Stimulated activated CD8-positive, alpha-beta memory T cell treated with anti-CD3 and anti-CD28 coated beads, Interleukin-15, amount 100 ng/mL, for 24 hours (primary cell): Measurements from ENCODE around the gene PIGT.

Experiments used
- DNase-seq: peaks from one replicate; pipeline ENCODE4 v3.0.0-alpha.2; 2020; ENCODE audit warnings: low read depth

The PIGT gene

DNA sequence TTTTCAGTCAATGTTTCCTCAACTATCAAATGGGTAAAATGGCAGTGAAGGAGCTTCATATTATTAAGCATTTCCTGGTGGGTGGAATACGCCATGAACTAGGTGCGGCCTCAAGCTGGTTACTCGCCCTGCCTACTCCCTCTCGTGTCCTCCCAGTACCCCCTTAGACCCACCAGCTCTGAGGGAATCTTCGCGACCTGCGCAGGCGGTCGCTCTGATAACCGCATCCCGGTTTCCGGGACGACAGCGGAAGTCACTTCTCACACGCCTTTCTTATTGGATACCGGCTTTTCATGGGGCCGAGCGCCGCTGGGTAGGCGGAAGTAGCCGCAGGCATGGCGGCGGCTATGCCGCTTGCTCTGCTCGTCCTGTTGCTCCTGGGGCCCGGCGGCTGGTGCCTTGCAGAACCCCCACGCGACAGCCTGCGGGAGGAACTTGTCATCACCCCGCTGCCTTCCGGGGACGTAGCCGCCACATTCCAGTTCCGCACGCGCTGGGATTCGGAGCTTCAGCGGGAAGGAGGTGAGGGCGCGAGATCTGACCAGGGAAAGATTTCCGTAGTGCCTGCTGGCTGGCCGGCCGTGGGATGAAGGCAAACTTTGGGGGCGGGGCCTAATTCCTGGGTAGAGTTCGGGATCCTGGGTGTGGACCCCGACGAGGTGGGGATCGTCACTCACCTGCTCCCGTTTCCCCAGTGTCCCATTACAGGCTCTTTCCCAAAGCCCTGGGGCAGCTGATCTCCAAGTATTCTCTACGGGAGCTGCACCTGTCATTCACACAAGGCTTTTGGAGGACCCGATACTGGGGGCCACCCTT lies at the start of gene PIGT:
Gene PIGT (plus strand): TSS at position 320 of the 816 bp plus-strand sequence. CDS start 16 bp downstream, at position 336.
- peak; percentile 67 for DNase-seq

DNA sequence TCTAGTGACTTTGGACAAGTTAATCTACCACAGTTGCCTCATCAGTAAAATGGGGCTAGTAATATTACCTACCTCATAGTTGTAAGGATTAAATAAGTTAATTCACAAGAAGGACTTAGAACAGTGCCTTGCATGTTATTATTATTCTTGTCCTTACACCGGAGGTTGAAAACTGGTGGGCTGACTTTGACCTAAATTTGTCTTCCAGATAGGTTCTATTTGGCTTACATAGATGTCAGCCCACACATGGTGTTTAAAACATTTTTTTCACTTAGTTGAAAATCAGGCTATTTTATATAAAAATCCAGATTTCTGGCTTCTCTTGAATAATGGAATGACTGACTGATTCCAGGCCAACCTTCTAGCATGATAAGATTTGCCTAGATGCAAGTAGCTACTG lies 49.7 kb upstream of the PIGT start:
- DNase-seq, result no peak

DNA sequence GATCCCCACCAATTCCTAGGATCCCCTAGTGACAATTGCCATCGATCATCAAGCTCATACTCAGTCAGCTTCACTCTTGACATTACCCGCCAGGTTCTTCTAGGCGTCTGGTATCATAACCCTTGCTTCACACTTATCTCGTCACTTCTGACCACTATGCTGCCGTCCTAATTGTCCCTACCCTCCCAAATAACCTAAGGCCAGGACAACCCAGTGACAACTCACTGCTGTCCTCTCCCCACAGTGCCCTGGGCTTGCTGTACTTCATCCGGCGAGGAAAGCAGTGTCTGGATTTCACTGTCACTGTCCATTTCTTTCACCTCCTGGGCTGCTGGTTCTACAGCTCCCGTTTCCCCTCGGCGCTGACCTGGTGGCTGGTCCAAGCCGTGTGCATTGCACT lies 49.3 kb upstream of the PIGT start:
- DNase-seq, result no peak

DNA sequence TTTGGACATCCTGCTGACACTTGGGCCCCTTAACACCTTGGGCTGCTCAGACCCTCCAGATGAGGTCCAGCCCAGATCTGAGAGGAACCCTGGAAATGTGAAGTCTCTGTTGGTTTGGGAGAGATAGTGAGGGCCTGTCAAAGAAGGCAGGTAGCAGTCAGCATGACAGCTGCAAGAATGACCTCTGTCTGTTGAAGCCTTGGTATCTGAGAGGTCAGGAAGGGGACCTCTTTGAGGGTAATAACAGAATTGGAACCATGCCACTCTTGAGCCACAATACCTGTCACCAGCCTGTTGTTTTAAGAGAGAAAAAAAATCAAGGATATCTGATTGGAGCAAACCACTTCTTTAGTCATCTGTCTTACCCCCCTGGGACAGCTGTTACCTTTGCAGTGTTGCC lies 48.8 kb upstream of the PIGT start:
- DNase-seq, result no peak

DNA sequence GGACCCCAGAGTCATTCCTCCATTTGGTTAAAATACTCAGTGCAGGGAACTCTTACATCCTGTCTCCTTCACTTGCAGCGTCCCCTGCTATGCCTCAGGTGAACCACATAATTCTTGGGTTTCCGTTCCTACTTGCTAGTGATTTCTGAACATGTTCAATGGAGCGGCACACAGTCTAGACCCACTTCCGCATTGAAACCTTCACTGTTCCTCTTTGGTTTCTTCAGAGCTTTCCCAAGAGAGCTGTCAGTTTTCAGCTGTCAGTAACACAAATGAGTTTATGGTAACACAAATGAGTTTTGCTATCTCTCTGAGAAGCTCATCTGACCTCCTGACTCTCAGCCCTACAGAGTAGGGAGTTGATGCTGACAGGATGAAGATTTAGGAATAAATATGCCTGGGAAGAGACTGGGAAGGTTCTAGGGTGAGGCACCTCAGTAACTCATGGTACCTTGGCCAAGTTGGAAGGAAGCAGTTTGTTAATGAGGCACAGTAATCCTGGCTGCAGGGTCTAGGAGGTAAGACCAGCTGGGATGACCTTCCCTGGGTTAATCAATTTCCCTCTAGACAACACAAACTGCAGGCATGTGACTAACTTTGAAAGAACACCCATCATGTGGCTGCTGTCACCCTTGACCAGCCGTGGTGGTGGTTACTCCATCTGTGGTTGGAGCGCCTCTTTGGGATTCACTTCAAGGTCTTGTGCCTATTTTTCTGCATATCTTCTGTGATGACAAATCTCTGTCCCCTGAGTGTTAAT lies 47.5 kb upstream of the PIGT start:
- DNase-seq, result no peak

DNA sequence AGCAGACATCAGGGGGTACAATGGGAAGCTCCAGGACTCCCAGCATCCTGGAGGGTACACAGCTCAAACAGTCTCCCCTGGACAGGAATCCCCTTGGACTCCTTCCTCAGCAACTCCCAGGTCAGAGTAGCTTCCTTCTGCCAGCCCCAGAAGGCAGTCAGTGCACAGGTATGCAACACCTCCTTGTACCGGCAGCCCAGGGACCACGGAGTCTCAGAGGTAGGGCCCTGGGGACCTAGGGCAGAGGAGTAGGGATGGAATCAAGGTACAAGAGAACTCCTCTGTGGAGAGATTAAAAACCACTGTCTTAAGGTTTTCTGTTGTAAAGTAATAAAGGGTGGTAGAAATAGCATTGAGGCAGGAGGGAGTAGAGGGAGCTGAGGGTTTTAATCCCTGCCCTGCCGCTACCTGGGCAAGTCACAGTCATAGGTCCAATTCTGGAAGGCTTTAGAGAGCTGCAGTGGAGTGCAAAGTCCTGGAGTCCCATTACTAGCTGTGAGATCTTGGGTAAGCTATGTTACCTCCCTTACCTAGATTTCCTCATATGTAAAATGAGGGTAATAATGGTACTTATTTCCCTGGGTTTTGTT lies 45.3 kb upstream of the PIGT start:
- DNase-seq, result no peak

DNA sequence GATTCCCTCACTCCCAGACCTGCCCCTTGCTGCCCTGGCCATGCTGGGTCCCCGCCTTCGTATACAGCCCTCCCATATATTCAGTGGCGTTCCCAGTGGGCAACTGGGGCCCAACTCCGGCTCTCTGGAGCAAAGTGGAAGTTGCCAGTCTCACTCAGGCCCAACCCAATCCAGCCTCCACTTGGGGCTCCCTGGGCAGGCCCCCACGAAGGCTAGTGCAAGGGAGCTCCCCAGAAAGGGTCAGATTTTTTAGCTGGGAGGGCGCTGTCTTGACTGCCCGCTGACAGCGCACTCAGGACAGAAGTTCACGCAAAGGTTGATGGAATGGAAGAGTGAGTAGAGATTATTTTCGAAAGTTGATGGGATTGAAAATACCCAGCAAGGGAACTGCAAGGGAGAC lies 43.7 kb upstream of the PIGT start:
- DNase-seq, result no peak

DNA sequence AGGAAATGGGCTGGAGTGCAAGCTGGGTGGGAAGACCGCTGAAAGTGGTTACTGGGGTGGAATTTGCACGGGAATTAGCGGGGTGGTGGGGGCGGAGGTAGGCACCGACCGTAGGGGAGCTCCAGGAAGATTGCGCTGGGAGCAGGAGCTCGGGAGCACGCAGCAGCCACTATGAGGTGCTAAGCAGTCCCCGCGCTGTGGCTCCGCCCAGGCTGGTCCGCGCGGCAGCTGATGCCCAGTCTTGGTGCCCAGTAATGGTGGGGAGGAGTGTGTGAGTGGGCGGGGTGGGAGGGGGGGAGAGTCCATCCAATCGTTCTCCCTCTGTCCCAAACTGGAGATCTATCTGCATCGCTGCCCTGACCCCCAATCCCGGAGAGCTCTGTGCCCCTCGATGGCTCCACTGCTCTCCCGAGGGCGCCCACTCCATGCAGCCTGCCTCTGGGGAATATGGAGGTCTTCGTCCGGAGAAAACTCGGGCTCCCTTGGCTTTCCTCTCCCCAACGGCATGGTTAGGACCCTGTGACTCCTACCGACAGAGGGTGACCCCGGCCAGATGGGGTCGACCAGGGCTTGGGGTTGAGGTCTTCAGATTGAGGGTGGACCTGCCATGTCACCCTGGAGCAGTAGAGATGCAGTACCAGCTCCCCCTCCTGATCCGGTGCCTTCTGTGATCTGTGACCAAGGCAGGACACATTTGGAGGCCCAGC lies 43.1 kb upstream of the PIGT start:
- DNase-seq, result no peak

DNA sequence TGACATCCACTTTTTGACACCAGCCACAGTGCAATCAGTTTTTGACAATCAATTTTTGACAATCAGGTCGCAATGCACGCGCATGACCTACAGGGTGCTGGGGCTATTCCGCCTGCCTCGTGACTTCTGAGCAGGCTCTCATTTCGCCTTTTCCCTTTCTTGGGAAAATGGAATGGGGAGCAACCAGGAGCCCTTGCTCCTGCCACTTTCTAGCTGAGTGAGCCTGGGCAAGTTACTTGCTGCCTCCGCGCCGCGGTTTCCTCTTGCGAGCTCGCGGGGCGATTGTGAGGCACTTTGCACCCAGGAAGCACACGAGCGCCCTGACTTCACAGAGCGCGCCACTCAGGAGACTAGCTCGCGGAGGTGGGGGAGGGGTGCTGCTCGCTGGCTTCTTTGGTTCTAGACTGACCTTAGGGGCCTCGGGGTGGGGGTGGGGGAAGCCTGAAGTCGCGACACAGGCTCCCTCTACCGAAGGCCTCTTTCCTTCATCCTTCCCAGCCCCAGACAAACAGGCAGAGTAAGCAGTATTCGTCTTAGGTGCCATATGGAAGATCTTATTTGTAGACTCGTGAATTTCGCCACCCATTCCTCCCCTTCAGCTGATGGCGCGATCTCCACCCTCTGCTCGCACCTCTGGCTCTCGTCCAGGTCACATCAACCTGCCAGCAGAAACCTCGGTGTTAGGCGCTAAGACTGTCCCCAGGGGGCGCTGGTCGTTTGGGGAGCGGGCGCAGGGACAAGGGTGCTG lies 42.4 kb upstream of the PIGT start:
- peak; percentile 81 for DNase-seq

DNA sequence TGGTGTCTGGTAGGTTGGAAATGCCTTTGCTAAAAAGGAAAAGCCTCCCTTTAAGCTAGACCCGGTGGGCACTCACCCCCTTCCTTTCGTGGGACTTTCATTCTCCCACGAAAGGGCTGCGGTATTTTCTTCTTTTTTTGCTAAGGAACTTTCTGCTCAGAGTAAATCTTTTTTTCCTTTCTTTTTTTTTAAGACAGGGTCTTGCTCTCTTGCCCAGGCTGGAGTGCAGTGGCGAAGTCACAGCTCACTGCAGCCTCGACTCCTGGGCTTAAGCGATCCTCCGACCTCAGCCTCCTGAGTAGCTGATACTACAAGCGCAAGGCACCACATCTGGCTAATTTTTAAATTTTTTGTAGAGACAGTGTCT lies 41.9 kb upstream of the PIGT start:
- no peak for DNase-seq

DNA sequence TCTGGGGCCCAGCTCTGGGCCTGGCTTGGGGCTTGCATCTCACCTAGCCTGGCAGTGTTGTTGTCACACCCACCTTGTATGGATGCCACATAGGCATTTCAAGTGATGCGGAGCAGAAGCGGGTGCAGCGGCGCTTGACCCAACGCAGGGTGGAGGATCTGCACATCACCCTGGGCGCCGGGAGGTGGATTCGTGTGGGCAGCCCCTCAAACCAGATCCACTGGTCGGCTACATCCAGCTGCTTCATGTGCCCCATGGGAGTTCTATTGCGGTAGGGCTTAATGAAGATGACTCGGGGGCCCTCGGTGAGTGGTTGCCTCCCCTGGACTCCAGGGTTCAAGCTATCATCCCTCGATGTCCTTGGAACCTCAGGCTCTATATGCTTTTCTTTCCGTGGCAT lies 41.0 kb upstream of the PIGT start:
- no peak for DNase-seq

DNA sequence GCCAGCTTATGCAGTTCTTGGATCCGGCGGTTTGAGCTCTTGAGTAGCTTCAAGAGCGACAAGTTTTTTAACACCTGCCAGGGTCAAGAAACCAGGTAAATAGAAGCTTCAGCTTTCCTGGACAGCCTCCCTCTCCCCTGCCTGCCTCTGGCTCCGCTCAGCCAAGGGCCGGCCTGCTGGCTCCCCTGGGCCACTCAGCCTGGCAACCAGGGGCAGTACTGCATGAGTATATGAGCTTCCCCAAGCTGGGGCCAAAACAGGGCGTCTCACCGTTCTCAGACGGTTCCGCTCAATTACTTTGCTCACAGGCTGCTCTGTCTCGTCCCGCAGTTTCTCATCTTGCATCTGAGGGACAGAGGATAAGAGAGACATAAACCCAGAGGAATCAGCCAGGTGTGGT lies 38.7 kb upstream of the PIGT start:
- no peak for DNase-seq

DNA sequence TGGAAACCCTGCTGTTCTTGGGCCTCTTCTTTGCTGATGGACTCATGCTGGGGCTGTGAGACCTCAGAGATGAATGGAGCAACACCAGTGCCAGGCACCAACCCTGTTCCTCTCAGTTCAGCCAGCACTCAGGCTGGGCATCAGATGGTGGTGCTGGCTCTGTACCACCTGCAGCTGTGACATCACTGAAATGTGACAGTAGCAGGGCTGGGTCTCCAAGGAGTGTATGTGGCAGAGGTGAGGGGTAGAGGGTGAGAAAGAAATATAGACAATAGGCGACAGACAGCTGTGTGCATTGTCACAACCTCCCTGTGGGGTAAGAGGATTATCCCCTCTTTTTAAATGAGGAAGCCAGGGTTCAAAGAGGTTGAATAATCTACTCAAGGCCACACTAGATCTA lies 37.8 kb upstream of the PIGT start, which contains the start of gene TP53TG5:
Gene TP53TG5 (minus strand): TSS at position 135 of the 400 bp plus-strand sequence. CDS start 89 bp downstream, at position 46.
- no peak for DNase-seq

DNA sequence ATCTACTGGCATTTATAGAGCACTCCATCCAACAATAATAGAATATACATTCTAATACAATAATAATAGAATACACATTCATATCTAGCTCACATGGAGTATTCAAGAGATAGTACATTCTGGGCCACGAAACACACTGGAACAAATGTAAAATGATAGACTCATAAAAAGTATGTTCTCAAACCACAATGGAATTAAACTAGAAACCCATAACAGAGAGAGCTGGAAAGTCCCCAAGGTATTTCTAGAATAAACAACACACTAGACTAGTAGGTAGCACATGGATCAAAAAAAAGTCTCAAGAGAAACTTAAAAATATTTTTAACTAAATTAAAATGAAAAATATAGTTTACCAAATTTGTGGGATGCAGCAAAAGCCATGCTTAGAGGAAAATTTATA lies 28.7 kb upstream of the PIGT start:
- no peak for DNase-seq

DNA sequence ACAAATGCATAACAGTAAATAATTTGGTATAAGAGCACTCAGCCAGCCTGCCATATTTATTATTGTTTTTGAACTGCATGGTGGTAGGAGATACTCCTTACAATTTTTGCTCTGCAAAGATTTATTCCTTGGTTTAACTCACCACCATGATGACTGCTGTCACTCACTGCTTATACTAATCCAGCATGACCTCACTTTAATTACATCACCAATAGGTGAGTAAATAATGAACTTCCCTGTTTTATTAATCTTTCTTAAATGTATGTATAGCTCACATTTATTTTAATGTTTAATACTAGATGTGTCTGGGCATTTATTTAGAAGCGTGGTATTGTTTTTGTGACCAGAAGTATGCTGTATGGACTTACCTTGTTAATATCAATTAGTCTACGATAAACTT lies 25.0 kb upstream of the PIGT start:
- no peak for DNase-seq

DNA sequence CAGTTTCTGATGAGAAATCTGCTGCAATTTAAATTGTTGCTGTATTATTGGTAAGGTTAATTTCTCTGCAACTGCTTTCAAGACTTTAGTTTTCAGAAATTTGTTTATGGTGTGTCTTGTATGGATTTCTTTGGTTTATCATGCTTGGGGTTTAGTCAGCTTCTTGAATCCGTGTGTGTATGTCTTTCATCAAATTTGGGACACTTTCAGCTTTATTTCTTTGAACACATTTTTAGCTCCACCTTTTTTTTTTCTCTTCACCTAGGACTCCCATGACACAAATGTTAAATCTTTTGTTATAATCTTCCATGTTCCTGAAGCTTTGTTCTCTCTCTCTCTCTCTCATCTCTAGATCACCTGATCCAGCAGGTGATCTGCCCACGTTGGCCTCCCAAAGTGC lies 24.4 kb upstream of the PIGT start:
- no peak for DNase-seq

DNA sequence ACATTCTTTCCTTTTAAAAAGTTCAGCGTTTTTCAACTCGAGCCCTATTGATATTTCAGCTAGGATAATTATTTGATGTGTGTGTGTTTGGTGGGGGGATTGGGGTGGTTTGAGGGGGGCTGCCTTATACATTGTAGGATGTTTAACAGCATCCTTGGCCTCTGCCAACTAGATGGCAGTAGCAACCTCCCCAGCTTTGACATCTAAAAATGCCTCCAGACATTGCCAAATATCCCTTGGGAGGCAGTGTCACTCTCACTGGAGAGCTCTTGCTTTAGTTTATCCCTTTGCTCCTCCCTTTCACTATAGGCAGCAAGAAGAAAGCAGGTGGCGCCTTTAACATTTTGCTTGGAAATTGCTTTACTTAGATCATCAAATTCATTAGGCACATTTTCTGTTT lies 23.2 kb upstream of the PIGT start:
- no peak for DNase-seq

DNA sequence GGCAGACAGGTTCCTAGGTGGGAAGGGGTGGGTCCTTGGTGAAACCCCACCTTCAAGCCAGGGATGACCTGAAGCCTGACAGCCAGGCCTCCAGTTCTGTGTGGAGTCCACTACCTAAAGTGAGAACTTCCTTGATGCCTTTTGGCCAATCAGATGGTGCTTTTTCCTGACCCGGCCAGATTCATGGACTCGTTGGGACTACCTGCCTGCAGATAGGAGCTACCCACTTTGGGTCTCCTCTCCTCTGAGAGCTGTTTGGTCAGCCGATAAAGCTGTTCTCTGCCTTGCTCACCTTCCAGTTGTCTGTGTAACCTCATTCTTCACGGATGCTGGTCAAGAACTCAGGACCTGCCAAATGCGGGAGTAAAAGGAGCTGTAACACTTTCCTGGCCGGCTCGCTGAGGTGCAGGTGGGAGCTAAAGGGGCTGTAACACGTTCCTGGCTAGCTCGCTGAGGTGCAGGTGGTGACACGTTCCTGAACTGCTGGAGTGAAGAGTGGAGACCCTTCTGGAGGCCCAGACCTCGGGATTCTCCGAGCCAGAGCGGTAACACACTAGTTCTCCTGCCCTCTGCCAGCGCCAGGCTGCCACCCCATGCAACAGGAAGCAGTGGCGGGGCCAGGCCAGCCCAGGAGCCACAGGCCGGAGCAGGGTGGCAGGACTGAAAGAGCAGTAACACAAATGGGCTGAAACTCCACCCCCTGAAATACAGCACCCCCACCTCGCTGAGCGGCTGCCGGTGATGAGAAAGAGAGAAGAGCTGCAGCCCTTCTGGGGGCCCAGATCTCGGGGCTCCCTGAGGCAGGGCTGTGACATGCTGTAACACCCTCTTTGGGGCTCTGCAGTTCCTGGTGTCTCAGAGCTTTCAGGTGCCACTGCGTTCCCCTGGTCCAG lies 21.5 kb upstream of the PIGT start:
- no peak for DNase-seq

DNA sequence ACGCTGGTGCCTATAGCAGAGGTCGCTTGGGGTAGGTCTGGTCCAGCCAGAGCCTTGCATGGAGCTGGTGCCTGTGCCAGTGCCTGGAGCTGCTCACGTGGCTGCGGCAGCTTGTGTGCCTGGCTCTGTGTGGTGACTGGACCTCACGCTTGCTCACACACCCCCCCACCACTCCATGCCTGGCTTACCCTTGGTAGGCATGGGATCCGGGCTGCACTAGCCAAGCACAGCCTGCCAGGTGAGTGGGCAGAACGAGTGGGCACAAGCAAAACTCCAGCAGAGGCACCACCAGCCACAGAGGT lies 20.9 kb upstream of the PIGT start:
- DNase-seq, result no peak

DNA sequence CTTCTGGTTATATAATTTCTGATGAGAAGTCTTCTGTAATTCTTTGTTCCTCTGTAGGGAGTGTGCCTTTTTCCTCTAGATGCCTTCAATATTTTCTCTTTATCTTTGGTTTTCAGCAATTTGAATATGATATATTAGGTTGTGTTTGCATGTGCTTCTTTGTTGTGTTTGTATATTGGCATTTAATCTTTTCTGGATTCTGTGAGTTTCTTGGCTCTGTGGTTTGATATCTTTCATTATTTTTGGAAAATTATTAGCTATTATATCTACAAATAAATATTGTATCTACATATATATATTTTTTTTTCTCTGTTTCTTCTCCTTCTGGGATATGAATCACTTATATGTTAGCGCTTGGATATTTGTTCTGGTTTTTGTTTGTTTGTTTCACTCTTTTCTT lies 16.9 kb upstream of the PIGT start:
- DNase-seq, result no peak
